Measurements from ENCODE around the gene ERBB4. TPM values are rescaled to one million over a fixed set of nuclear protein-coding genes. Genes with fewer than 3 reads are reported as not detected.
A peak's percentile ranks its signal among the peaks of the same experiment; 100 is the strongest.

Gene ERBB4
- total RNA-seq, 2 donors from 2014 or later: 1.0 to 32.8 TPM

DNA sequence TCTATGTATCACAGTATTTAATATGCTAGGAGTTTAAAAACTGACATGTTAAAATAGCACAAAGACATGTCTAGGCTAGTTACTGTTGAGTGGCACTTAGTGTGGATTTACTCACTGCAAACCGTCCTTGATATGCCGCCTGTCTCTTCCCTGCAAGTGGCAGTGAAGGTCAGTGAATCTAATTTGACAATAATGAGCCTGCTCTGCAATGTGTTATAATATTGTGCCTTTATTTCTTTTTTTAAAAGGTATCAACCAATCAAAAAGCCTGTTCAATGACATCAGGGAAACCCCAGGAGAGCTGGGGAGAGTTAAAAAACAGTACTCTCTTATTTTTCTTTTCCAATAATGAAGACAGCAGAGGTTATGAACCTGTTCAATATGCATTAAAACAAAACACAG is 384.1 kb downstream of the ERBB4 start:
- no peak overlapping the region for H3K27ac ChIP-seq
- WGBS: 59% methylated on average over 2 of the region's 2 CpGs
- DNase-seq (ENCODE audit: low spot score): no peak
- no peaks in the 10 kb centered on the region for H3K36me3 ChIP-seq
- TF ChIP-seq POLR2AphosphoS5 (IDR thresholded peaks at IDR 0.05): no peak
- TF ChIP-seq, protein P1, sequence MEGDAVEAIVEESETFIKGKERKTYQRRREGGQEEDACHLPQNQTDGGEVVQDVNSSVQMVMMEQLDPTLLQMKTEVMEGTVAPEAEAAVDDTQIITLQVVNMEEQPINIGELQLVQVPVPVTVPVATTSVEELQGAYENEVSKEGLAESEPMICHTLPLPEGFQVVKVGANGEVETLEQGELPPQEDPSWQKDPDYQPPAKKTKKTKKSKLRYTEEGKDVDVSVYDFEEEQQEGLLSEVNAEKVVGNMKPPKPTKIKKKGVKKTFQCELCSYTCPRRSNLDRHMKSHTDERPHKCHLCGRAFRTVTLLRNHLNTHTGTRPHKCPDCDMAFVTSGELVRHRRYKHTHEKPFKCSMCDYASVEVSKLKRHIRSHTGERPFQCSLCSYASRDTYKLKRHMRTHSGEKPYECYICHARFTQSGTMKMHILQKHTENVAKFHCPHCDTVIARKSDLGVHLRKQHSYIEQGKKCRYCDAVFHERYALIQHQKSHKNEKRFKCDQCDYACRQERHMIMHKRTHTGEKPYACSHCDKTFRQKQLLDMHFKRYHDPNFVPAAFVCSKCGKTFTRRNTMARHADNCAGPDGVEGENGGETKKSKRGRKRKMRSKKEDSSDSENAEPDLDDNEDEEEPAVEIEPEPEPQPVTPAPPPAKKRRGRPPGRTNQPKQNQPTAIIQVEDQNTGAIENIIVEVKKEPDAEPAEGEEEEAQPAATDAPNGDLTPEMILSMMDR (IDR thresholded peaks at IDR 0.05): no peak
- no peak for TF ChIP-seq POLR2A (IDR thresholded peaks at IDR 0.05)
- H3K27me3 ChIP-seq (replicated peaks; ENCODE audit: insufficient read depth): no peaks in the 10 kb centered on the region
- intact Hi-C loops (cut with DNase I): no loop called here
- H3K4me1 ChIP-seq (replicated peaks): no peaks in the 10 kb centered on the region
- H3K4me3 ChIP-seq: no peak overlapping the region
- no peaks in the 10 kb centered on the region for H3K9me3 ChIP-seq

DNA sequence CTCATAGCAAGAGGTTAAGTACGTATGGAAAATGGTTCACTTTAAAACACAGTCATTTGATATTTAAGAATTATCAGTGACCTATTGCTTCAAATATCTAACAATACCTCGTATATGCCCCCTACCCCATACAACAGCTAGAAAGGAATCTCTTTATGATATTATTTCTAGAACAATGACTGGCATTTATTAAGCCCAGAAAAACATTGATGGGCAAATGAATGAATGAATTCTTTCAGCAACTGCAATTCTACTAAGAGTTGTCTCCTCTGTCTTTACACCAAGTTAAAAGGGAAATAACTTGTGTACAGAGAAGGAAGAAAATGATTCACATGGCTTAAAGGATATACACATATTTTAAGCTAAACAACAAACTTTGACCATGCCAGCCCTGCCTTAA is 384.7 kb downstream of the ERBB4 start:
- Histone ChIP-seq H3K9me3 (no peaks in the 10 kb centered on the region), H3K4me1 (replicated peaks) (no peaks in the 10 kb centered on the region), H3K4me3 (no peak overlapping the region), H3K36me3 (no peaks in the 10 kb centered on the region), H3K27ac (no peak overlapping the region), H3K27me3 (replicated peaks; ENCODE audit: insufficient read depth) (no peaks in the 10 kb centered on the region)
- DNase-seq (ENCODE audit: low spot score): no peak
- WGBS: 77% methylated on average over 2 of the region's 2 CpGs
- TF ChIP-seq, protein P1 (IDR thresholded peaks at IDR 0.05): no peak
- TF ChIP-seq POLR2A (IDR thresholded peaks at IDR 0.05) (no peak), POLR2AphosphoS5 (IDR thresholded peaks at IDR 0.05) (no peak)
- intact Hi-C loops (cut with DNase I): no loop called here

DNA sequence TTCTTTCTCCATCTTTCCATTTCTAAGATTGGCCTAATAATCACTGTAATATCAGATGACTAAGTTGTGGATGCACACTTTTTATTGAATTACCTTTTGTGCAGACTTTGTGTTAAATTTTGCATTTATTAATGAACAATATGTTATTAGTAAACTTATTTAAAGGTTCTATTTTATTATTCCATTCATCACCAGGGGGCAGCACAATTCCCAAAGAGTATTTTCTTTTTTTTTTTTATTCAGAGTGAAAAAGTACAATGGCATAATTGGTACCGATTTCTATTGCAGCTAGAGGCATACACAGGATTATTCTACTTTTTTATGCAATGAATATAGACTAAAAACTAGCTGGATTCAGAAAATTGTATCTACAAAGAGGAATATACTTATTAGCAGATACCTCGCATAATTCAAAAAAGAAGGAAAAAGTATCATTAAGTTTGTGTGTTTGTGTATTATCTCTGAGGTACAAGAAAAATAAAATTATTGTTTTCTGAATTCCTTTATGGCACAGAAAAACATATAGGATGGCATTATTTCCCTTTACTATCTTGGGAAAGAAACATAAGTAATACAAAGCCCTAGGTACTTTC is 390.6 kb downstream of the ERBB4 start:
- H3K4me1 ChIP-seq (replicated peaks): no peaks in the 10 kb centered on the region
- no peak overlapping the region for H3K27ac ChIP-seq
- H3K4me3 ChIP-seq: no peak overlapping the region
- no peak for DNase-seq (ENCODE audit: low spot score)
- H3K27me3 ChIP-seq (replicated peaks; ENCODE audit: insufficient read depth): no peaks in the 10 kb centered on the region
- TF ChIP-seq POLR2A (IDR thresholded peaks at IDR 0.05): no peak
- TF ChIP-seq, protein P1 (IDR thresholded peaks at IDR 0.05): peak in 3 of 4 experiments; percentile 25 to 38 (median 34)
- no peaks in the 10 kb centered on the region for H3K36me3 ChIP-seq
- WGBS: 54% methylated on average over 2 of the region's 2 CpGs
- intact Hi-C loops (cut with DNase I): no loop called here
- no peaks in the 10 kb centered on the region for H3K9me3 ChIP-seq

DNA sequence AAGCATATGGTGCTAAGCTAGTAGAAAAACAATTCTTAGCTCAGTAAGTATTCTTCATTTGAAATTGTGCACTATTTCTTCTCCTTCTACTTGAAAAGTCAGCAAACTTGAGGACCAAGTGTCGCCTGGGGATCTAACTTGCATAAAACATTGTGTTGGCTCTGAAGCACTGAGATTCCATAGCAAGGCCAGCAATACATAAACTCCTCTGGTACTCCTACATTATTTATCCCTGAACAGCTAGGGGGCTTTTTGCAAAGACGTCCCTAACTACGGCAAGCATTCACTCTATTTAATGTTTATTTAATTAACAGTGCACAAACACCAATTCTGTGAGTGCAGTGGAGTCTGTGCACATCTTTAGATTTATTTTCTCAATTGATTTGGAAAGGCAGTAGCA is 392.2 kb downstream of the ERBB4 start:
- intact Hi-C loops (cut with DNase I): no loop called here
- Histone ChIP-seq H3K36me3 (no peaks in the 10 kb centered on the region), H3K4me1 (replicated peaks) (no peaks in the 10 kb centered on the region), H3K27ac (no peak overlapping the region), H3K27me3 (replicated peaks; ENCODE audit: insufficient read depth) (no peaks in the 10 kb centered on the region), H3K4me3 (no peak overlapping the region), H3K9me3 (no peaks in the 10 kb centered on the region)
- WGBS: 90% methylated on average over 3 of the region's 3 CpGs
- no peak for DNase-seq (ENCODE audit: low spot score)
- TF ChIP-seq, protein P1 (IDR thresholded peaks at IDR 0.05): no peak
- no peak for TF ChIP-seq POLR2A (IDR thresholded peaks at IDR 0.05)
- no peak for TF ChIP-seq POLR2AphosphoS5 (IDR thresholded peaks at IDR 0.05)

DNA sequence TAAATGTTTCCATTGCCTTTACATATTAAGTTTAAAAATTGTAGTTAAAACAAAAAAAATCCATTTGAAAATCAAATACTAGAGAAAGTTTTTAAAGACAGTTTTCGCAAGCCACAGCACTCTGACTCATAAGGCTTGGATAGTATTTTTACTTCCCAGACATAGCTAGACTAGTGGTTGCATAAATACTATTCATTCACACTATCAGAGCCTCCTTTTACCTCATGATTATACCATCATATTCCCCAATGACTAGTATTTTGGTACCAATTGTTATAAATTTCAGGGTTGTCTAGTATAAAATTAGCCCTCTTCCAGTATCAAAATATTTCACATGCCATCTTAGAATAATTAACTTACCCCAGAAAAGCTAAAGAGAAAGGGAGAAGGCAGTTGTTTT is 393.5 kb downstream of the ERBB4 start:
- H3K4me1 ChIP-seq (replicated peaks): no peaks in the 10 kb centered on the region
- DNase-seq (ENCODE audit: low spot score): no peak
- WGBS: 95% methylated on average over 1 of the region's 1 CpG
- H3K27ac ChIP-seq: no peak overlapping the region
- no peaks in the 10 kb centered on the region for H3K9me3 ChIP-seq
- no peak for TF ChIP-seq POLR2AphosphoS5 (IDR thresholded peaks at IDR 0.05)
- no peak for TF ChIP-seq POLR2A (IDR thresholded peaks at IDR 0.05)
- TF ChIP-seq, protein P1 (IDR thresholded peaks at IDR 0.05): no peak
- intact Hi-C loops (cut with DNase I): no loop called here
- no peaks in the 10 kb centered on the region for H3K36me3 ChIP-seq
- no peaks in the 10 kb centered on the region for H3K27me3 ChIP-seq (replicated peaks; ENCODE audit: insufficient read depth)
- no peak overlapping the region for H3K4me3 ChIP-seq

Measured in prostate gland (tissue), 2 donors.